ENCODE measurements around the gene PRRC2A. TPM values are rescaled to one million over a fixed set of nuclear protein-coding genes. Genes with fewer than 3 reads are reported as not detected.

The PRRC2A gene
- polyA plus RNA-seq, 2 of the 4 experiments (the other 2 are of a cell fraction), result 28.0 to 61.1 TPM

- Histone ChIP-seq H3K9me3 (no peaks in the 10 kb centered on the region), H3K4me3 (no peak overlapping the region), H3K4me1 (peaks cover 15% of the 10 kb centered on the region), H3K4me2 (no peak overlapping the region), H3K27ac (no peak overlapping the region)
- POLR2A ChIA-PET, result no interaction called here
- TF ChIP-seq REST (IDR thresholded peaks at IDR 0.05), result no peak
- no peak for TF ChIP-seq NR3C1 (IDR thresholded peaks at IDR 0.05)
- no peak for TF ChIP-seq USF2 (IDR thresholded peaks at IDR 0.05)
- no peak for TF ChIP-seq TFCP2L1 (CRISPR knock-in tag; IDR thresholded peaks at IDR 0.05)
- no peak for TF ChIP-seq KDM1A (IDR thresholded peaks at IDR 0.05; ENCODE audit: low read depth)
- TF ChIP-seq CEBPB (IDR thresholded peaks at IDR 0.05), result no peak
- TF ChIP-seq RNF2 (IDR thresholded peaks at IDR 0.05; ENCODE audit: borderline replicate concordance, low read depth), result no peak
- no peak for TF ChIP-seq BCL3 (IDR thresholded peaks at IDR 0.05)
- no peak for TF ChIP-seq EHF (CRISPR knock-in tag; IDR thresholded peaks at IDR 0.05)
- TF ChIP-seq MAZ (IDR thresholded peaks at IDR 0.05; ENCODE audit: borderline replicate concordance, low read depth, low read length), result no peak
- no peak for TF ChIP-seq SMC3 (IDR thresholded peaks at IDR 0.05)
- no peak for TF ChIP-seq JUNB (IDR thresholded peaks at IDR 0.05)
- TF ChIP-seq RCOR1 (IDR thresholded peaks at IDR 0.05; ENCODE audit: low read depth, low read length), result no peak
- no peak for TF ChIP-seq JUN (IDR thresholded peaks at IDR 0.05)
- TF ChIP-seq CTCF (IDR thresholded peaks at IDR 0.05), result no peak
- TF ChIP-seq CHD4 (IDR thresholded peaks at IDR 0.05; ENCODE audit: borderline replicate concordance), result no peak
- no peak for TF ChIP-seq ESRRA (IDR thresholded peaks at IDR 0.05; ENCODE audit: borderline replicate concordance, low read length)
- TF ChIP-seq ZSCAN20 (CRISPR knock-in tag; IDR thresholded peaks at IDR 0.05), result no peak
- no peak for TF ChIP-seq PBX3 (IDR thresholded peaks at IDR 0.05)
- TF ChIP-seq ZNF302 (CRISPR knock-in tag; IDR thresholded peaks at IDR 0.05), result no peak
- CTCF ChIA-PET, result interaction anchor here (1.1 kb wide), 1 partner anchor 27 kb away, joined by 3 read pairs; no protein-coding TSS in a partner anchor
- ATAC-seq, result no peak
- DNase-seq (ENCODE audit: low read depth in 1 of 2, low spot score in 1 of 2), result no peak
- 94% methylated on average over 10 of the region's 10 CpGs for WGBS (ENCODE audit: missing lambda C conversion rate)
- no peak for FAIRE-seq
These were observed 3.6 kb downstream of the PRRC2A start for GRCh38 chr6:31624070-31624469.
